SK-N-SH (cell line): ENCODE measurements around the gene CELF4. TPM values are rescaled to one million over a fixed set of nuclear protein-coding genes. Genes with fewer than 3 reads are reported as not detected.

Experiments used
- CTCF ChIA-PET: fragments of 300-600, 350-600 bp; formaldehyde crosslinking; extraction: SDS; loops from one replicate; lab custom pipeline; 2021; lab: Yijun Ruan, JAX
- POLR2A ChIA-PET: fragments of 350-600 bp; sonication (Branson Sonifier 250); formaldehyde crosslinking; extraction: SDS; loops from one replicate; lab custom pipeline; 2020; ENCODE audit warnings: antibody characterized with exemption, inconsistent platforms; lab: Yijun Ruan, JAX
- DNase-seq: peaks from one replicate; pipeline ENCODE4 v3.0.0; 2012
- H2AFZ ChIP-seq: fragments of 200-600 bp; sonication (generic); 2 replicates; pipeline ENCODE4 v1.8.1; 2016; ENCODE audit warnings: antibody characterized with exemption, mild to moderate bottlenecking, low read depth
- H3F3A ChIP-seq: fragments of 200-600 bp; sonication (generic); replicated peaks from 2 replicates; pipeline ENCODE3; 2016; ENCODE audit warnings: antibody characterized with exemption, mild to moderate bottlenecking; ENCODE audit not compliant: insufficient read depth
- H3K27ac ChIP-seq, 2 experiments: fragments of 200-500 bp in 1 of 2; fragments of 200-600 bp in 1 of 2; sonication (Bioruptor generic) in 1 of 2; sonication (generic), shearing (Covaris generic) in 1 of 2; 2 replicates each; pipeline versions ENCODE4 v1.5.1 to v1.6.1; 2014 to 2016; ENCODE audit warnings: low read depth in 2 of 2, inconsistent platforms in 1 of 2, low read length in 1 of 2, mild to moderate bottlenecking in 1 of 2, mixed read lengths in 1 of 2
- H3K27me3 ChIP-seq: fragments of 200-600 bp; sonication (generic), shearing (Covaris generic); 2 replicates; pipeline ENCODE4 v1.6.1; 2016; ENCODE audit warnings: mixed run types; ENCODE audit not compliant: insufficient read depth
- H3K36me3 ChIP-seq, 2 experiments: fragments of 200-500 bp in 1 of 2; fragments of 200-600 bp in 1 of 2; sonication (Bioruptor generic) in 1 of 2; sonication (generic) in 1 of 2; replicated peaks in 1 of 2; 2 replicates each; pipeline versions ENCODE3 to v1.5.1; 2014 to 2016; ENCODE audit warnings: low read length in 1 of 2, mild to moderate bottlenecking in 1 of 2; ENCODE audit not compliant: insufficient read depth in 2 of 2, control insufficient read depth in 1 of 2
- H3K4me1 ChIP-seq, 2 experiments: fragments of 200-500 bp in 1 of 2; fragments of 200-600 bp in 1 of 2; sonication (Bioruptor generic) in 1 of 2; sonication (generic), shearing (Covaris generic) in 1 of 2; 2 replicates each; pipeline versions ENCODE4 v1.5.1 to v1.6.1; 2014 to 2016; ENCODE audit warnings: low read depth in 1 of 2, low read length in 1 of 2, mixed run types in 1 of 2; ENCODE audit not compliant: insufficient read depth in 2 of 2, control insufficient read depth in 1 of 2
- H3K4me2 ChIP-seq: fragments of 200-600 bp; sonication (generic), shearing (Covaris generic); 2 replicates; pipeline ENCODE4 v1.6.1; 2017; ENCODE audit warnings: mixed run types
- H3K4me3 ChIP-seq, 2 experiments: fragments of 200-500 bp in 1 of 2; fragments of 200-600 bp in 1 of 2; sonication (Bioruptor generic) in 1 of 2; sonication (generic), shearing (Covaris generic) in 1 of 2; 2 replicates each; pipeline versions ENCODE4 v1.5.1 to v1.8.1; 2014 to 2016; ENCODE audit warnings: low read depth in 2 of 2, inconsistent platforms in 1 of 2, low read length in 1 of 2, mild to moderate bottlenecking in 1 of 2, mixed read lengths in 1 of 2, moderate library complexity in 1 of 2
- H3K79me2 ChIP-seq: fragments of 200-600 bp; sonication (generic); 2 replicates; pipeline ENCODE4 v1.8.1; 2017; ENCODE audit warnings: mild to moderate bottlenecking; ENCODE audit not compliant: insufficient read depth
- H3K9ac ChIP-seq: fragments of 200-600 bp; sonication (generic); 2 replicates; pipeline ENCODE4 v1.6.1; 2017; ENCODE audit warnings: mixed run types
- H3K9me2 ChIP-seq: fragments of 200-600 bp; sonication (generic); 2 replicates; pipeline ENCODE4 v1.6.1; 2017; ENCODE audit warnings: mixed run types
- H3K9me3 ChIP-seq: fragments of 200-600 bp; sonication (generic); 2 replicates; pipeline ENCODE4 v1.6.1; 2017; ENCODE audit warnings: mixed run types, mild to moderate bottlenecking, moderate library complexity
- H4K20me1 ChIP-seq: fragments of 200-600 bp; sonication (generic); 2 replicates; pipeline ENCODE4 v1.6.1; 2017; ENCODE audit warnings: mild to moderate bottlenecking, mixed run types; ENCODE audit not compliant: insufficient read depth
- CTCF ChIP-seq: fragments of 200-600 bp; sonication (generic); IDR thresholded peaks from 2 replicates; pipeline ENCODE4 v1.6.1; 2017; ENCODE audit warnings: antibody characterized with exemption, mild to moderate bottlenecking, moderate library complexity
- ELF1 ChIP-seq: IDR thresholded peaks from 2 replicates; pipeline ENCODE4 v1.4.0; 2012
- EP300 ChIP-seq, 2 experiments: IDR thresholded peaks; 2 replicates each; pipeline versions ENCODE4 v1.4.0 to v1.6.1; 2012; ENCODE audit warnings: borderline replicate concordance in 1 of 2, low read depth in 1 of 2, low read length in 1 of 2
- EZH2phosphoT487 ChIP-seq: fragments of 200-600 bp; sonication (generic); IDR thresholded peaks from 2 replicates; pipeline ENCODE4 v1.6.1; 2017; ENCODE audit warnings: low read depth, mixed run types, mild to moderate bottlenecking, antibody characterized with exemption, moderate library complexity, borderline replicate concordance
- FOSL2 ChIP-seq: IDR thresholded peaks from 2 replicates; pipeline ENCODE4 v1.4.0; 2012; ENCODE audit warnings: low read depth, mild to moderate bottlenecking, moderate library complexity, borderline replicate concordance
- GABPA ChIP-seq: IDR thresholded peaks from 2 replicates; pipeline ENCODE4 v1.4.0; 2012; ENCODE audit warnings: low read depth, mild to moderate bottlenecking
- GATA2 ChIP-seq: sonication (generic); formaldehyde crosslinking; IDR thresholded peaks from 2 replicates; pipeline ENCODE4 v1.5.0; 2020; ENCODE audit warnings: mild to moderate bottlenecking, missing genetic modification reagents
- IRF3 ChIP-seq: fragments of 150-350 bp; IDR thresholded peaks from 2 replicates; pipeline ENCODE4 v1.6.1; 2016; ENCODE audit warnings: mild to moderate bottlenecking, low read depth, low read length
- MEF2A ChIP-seq: IDR thresholded peaks from 2 replicates; pipeline ENCODE4 v1.4.0; 2012; ENCODE audit warnings: low read depth, borderline replicate concordance
- NFIC ChIP-seq: IDR thresholded peaks from 2 replicates; pipeline ENCODE4 v1.4.0; 2012; ENCODE audit warnings: borderline replicate concordance
- NRF1 ChIP-seq: IDR thresholded peaks from 2 replicates; pipeline ENCODE4 v1.6.1; 2012; ENCODE audit warnings: low read depth, mild to moderate bottlenecking, low read length
- RAD21 ChIP-seq: IDR thresholded peaks from 2 replicates; pipeline ENCODE4 v1.6.1; 2012; ENCODE audit warnings: mild to moderate bottlenecking, low read length
- RCOR1 ChIP-seq: fragments of 150-350 bp; IDR thresholded peaks from 2 replicates; pipeline ENCODE4 v1.6.1; 2017; ENCODE audit warnings: antibody characterized with exemption, low read length
- RFX5 ChIP-seq: IDR thresholded peaks from 2 replicates; pipeline ENCODE4 v1.6.1; 2012; ENCODE audit warnings: mild to moderate bottlenecking, improper control_type of control experiment, low read length
- SMC3 ChIP-seq: IDR thresholded peaks from 2 replicates; pipeline ENCODE4 v1.6.1; 2012; ENCODE audit warnings: low read depth, low read length, improper control_type of control experiment
- TCF12 ChIP-seq: IDR thresholded peaks from 2 replicates; pipeline ENCODE4 v1.4.0; 2012
- TEAD4 ChIP-seq: IDR thresholded peaks from 2 replicates; pipeline ENCODE4 v1.4.0; 2012; ENCODE audit warnings: mild to moderate bottlenecking, borderline replicate concordance; ENCODE audit not compliant: insufficient read depth
- USF1 ChIP-seq: IDR thresholded peaks from 2 replicates; pipeline ENCODE4 v1.4.0; 2012; ENCODE audit warnings: low read depth, borderline replicate concordance
- USF2 ChIP-seq: fragments of 150-350 bp; IDR thresholded peaks from 2 replicates; pipeline ENCODE4 v1.6.1; 2017; ENCODE audit warnings: antibody characterized with exemption, low read length, low read depth, borderline replicate concordance
- YY1 ChIP-seq: IDR thresholded peaks from 2 replicates; pipeline ENCODE4 v1.4.0; 2012; ENCODE audit warnings: low read depth, mild to moderate bottlenecking
- WGBS: methylation state at CpG from one replicate; pipeline ENCODE4 v1.1.6; 2017; ENCODE audit warnings: low lambda C conversion rate; 5-methylcytosine and 5-hydroxymethylcytosine counted together
- polyA plus RNA-seq, 3 experiments: library from polyadenylated mRNA; depleted of rRNA; stranded (reverse); fragments of >200 nt; gene quantifications; 2 replicates each; pipeline ENCODE4 v1.2.3, GENCODE V29; 2012

CELF4 gene
- polyA plus RNA-seq, 1 of the 3 experiments (the other 2 are of a cell fraction) = 0.26 TPM

GRCh38 chr18:37249895-37250618 lies 315.5 kb downstream of the CELF4 start:
- TF ChIP-seq GATA2 (CRISPR knock-in tag) (no peak), EP300 (IDR thresholded peaks at IDR 0.05; ENCODE audit: borderline replicate concordance in 1 of 2, low read depth in 1 of 2, low read length in 1 of 2) (no peak), MEF2A (no peak), TCF12 (no peak), RCOR1 (no peak), IRF3 (no peak), FOSL2 (no peak), CTCF (no peak), USF2 (no peak), RAD21 (no peak), EZH2phosphoT487 (no peak), NRF1 (no peak), ELF1 (no peak), RFX5 (no peak), YY1 (no peak), USF1 (no peak), SMC3 (no peak), TEAD4 (no peak), NFIC (no peak), GABPA (no peak)
- no peaks in the 10 kb centered on the region for H3F3A ChIP-seq
- DNase-seq = no peak
- no peak overlapping the region for H3K4me2 ChIP-seq
- no peaks in the 10 kb centered on the region for H3K79me2 ChIP-seq
- no peaks in the 10 kb centered on the region for H3K9me2 ChIP-seq
- no peak overlapping the region for H2AFZ ChIP-seq
- WGBS = 40% methylated on average over 4 of the region's 6 CpGs
- H3K9me3 ChIP-seq = no peaks in the 10 kb centered on the region
- no peak overlapping the region for H3K27ac ChIP-seq
- no peak overlapping the region for H3K9ac ChIP-seq
- ChIA-PET CTCF (interaction anchor here (0.9 kb wide), 1 partner anchor 64 kb away, joined by 3 read pairs; no protein-coding TSS in a partner anchor), POLR2A (no interaction called here)
- H3K27me3 ChIP-seq = no peaks in the 10 kb centered on the region; the same call in 1 of the 2 replicates
- no peak overlapping the region for H3K4me3 ChIP-seq
- no peaks in the 10 kb centered on the region for H4K20me1 ChIP-seq
- H3K36me3 ChIP-seq = no peaks in the 10 kb centered on the region
- no peaks in the 10 kb centered on the region; a peak in 1 of 4 replicates for H3K4me1 ChIP-seq
